Raji (cell line): ENCODE data around the gene C10orf67.

ENCODE experiments used
- POLR2A ChIP-seq: IDR thresholded peaks from 2 replicates; pipeline ENCODE4 v1.6.1; 2011; ENCODE audit warnings: low read depth, low read length, control low read depth; ENCODE audit not compliant: insufficient read depth

C10orf67 gene

GRCh38 chr10:23258516-23258915 is 86.1 kb downstream of the C10orf67 start:
- TF ChIP-seq POLR2A, result no peak

DNA sequence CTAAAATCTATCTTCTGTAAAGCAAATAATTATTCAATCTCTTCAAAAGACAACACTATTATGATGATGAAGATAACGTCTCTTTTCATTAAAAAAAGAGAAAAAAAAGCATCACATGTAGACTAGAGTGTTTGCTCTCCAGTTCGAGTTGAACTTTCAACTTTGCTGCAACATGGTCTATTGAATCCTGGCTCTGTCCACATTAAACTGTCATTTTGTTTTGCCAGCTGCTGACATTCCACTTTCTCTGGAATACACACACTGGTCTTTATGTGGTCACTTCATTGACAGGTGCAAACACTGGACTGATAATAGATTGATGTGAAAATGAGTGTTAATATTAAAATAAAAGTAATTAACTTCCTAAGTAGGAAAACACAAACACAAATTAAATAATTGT is 90.8 kb downstream of the C10orf67 start:
- no peak for TF ChIP-seq POLR2A

DNA sequence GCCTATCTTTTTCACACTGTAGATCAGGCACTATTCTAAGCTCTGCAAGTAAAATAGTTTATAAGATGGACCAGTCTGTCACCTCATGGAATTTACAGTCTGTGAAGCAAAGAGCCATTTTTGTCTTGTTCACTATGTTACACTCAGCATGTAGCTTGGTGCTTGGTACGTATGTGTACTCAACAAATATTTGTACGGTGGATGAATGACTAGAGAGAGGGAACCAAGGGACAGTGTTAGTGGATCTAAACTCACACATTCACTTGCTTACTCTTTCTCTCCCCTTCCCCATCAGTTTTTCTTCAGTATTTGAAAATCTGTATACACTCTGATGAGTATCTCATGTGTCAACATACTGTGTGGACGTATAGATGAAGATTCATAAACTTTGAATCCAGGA is 106.6 kb downstream of the C10orf67 start:
- TF ChIP-seq POLR2A, result no peak

GRCh38 chr10:23230582-23230981 is 114.0 kb downstream of the C10orf67 start:
- no peak for TF ChIP-seq POLR2A

- TF ChIP-seq POLR2A, result no peak
Observed at GRCh38 chr10:23217471-23217870, 127.1 kb downstream of the C10orf67 start.

GRCh38 chr10:23205972-23206642 is 138.5 kb downstream of the C10orf67 start:
- no peak for TF ChIP-seq POLR2A

- TF ChIP-seq POLR2A, result no peak
Observed at GRCh38 chr10:23204773-23205172, 139.8 kb downstream of the C10orf67 start.

DNA sequence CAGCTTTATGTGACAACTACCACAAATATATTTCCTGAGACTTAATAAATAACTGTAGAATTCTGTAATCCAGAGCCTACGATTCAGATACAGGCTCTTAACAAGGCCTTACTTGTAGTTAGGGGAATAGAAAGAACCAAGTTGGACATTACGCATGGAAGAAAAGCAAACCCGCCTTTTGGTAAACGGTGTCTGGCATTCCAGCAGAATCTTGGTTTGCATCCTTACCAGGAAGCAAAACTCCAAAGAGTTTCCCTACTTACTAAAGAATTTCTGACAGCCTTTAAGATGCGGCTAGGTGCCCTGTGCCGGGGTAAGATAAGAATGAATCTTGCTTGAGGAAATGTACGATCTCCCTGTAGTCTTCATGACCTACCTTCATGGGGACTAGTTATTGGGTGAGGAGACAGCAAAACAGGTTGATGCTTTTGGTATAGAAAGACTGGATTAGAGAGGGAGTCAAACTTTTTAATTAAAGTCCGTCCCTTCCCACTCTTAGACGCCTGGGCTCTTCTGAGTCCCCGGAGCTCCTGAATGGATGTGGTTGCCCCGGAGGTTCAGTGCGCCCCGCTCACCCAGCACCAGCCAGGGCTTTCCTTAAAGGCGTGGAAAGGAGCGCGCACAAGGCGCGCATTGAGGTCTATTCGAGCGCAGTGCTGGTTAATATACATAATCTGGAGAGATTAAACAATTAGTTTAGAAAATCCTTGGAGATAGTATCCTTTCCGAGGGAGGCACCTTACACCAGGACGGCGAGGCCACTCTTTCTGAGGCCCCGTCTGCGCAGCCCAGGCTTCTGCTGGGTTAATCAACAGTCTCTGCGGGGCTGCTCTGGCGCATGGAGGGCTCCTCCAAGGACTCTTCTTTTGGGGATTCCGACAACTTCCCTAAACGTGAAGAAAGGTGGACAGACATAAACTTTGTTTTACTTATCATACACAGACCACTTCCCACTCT is 140.9 kb downstream of the C10orf67 start:
- no peak for TF ChIP-seq POLR2A

- TF ChIP-seq POLR2A, result no peak
Observed at GRCh38 chr10:23202779-23203178, 141.8 kb downstream of the C10orf67 start.

- TF ChIP-seq POLR2A, result no peak
Observed at GRCh38 chr10:23201837-23202236, 142.8 kb downstream of the C10orf67 start.

DNA sequence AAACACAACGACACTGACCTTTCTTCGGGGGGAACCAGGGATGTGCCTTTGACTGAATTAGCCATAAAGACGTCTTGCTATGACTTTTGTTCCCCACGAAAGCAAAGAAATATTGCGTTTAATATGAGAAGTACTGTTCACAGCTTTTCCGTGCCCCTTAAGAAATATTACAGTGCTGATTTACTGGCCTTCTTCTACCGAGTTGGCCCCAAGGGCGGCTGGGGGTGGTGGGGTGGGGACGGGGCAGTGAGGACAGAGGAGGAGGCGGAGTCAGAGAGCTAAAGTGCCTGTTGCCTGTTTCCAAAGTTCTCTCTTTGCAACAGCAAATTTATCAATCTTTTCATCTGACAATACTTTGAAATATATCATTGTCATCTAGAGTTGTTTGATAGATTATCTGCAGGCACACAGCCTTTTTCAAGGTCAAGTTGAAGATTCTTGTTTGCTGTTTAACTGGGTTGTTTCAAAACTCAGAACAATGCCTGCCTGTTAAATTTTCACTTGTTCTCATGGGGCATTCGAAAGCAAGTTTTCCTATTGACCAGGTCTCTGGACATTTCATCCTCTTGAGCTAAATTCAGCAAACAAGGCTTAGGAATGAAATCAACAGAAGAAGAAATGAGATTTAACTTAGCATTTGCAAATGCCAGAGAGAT is 143.5 kb downstream of the C10orf67 start:
- TF ChIP-seq POLR2A, result no peak

GRCh38 chr10:23200586-23200985 is 144.0 kb downstream of the C10orf67 start:
- no peak for TF ChIP-seq POLR2A

GRCh38 chr10:23199768-23200511 is 144.7 kb downstream of the C10orf67 start:
- TF ChIP-seq POLR2A, result no peak

DNA sequence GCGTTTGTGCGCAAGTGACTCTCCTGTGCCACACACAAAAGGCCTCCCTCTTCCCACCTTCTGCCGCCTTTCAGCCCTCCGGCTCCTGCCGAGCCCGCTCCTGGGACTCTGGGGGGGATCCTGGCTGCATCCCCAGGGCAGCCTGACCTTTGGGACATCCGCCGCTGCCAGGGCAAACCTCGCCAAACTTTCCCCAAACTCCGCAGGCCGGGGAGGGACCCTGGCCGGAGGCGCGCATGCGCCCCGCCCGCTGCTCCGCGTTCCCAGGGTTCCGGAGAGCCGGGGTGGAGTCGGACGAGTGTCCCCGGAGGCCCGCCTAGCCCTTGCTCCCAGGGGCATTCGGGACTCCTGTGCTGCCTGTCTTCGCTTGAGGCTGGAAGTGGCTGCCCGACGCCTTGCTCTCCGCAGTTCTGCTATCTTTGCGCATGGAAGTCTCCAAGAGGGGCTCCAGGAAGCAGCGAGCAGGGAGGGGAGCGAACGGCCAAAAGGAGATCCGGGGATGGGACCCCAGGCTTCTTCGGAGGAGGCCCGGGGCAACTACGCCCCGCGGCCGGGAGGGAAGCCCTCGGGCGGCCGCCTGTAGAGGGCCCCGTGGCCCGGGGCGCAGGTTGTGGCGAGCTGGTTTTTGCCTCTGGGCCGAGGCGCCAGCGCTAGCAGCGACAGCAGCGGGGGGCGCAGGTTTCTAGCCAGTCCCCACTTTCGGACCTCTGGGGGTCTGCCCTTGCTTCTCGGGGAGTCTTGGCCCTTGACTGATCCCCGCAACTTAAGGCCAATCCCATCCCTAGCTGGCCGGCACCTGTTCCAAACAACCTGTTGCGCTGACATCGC is 145.4 kb downstream of the C10orf67 start:
- TF ChIP-seq POLR2A, result no peak
